Measurements from ENCODE around the gene UQCC3. TPM values are rescaled to one million over a fixed set of nuclear protein-coding genes. Genes with fewer than 3 reads are reported as not detected.

UQCC3 gene
- total and polyA plus RNA-seq, 2 of the 13 experiments (the other 11 are each of a cell fraction or from before 2014, with no cell fraction given): 7.7 to 16.0 TPM

DNA sequence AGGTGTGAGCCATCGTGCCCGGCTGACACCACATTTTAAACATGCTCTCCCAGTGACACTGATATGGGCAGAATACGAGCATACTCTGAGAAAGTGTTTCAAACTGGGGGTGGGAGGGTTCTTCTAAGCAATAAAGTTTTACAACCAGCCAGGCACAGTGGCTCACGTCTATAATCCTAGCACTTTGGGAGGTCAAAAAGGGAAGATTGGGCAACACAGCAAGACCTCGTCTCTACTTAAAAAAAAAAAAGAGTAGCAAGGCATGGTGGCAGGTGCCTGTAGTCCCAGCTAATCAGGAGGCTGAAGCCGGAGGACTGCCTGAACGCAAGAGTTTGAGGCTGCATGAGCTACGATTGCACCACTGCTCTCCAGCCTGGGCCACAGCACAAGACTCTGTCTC, 27.3 kb upstream of the UQCC3 start:
- in situ Hi-C loops (cut with HindIII; ENCODE audit: extremely low pct_ligation_motif_present, low pct_unique_long_range_greater_than_20kb): no loop called here
- Histone ChIP-seq H3K9me3 (ENCODE audit: low read length) (no peaks in the 10 kb centered on the region), H3K27me3 (ENCODE audit: control insufficient read depth in 1 of 2, insufficient read depth in 2 of 2, low read length in 2 of 2) (no peaks in the 10 kb centered on the region), H3K4me3 (replicated peaks in 1 of 3; ENCODE audit: insufficient read depth in 1 of 3, low read depth in 2 of 3, low read length in 3 of 3) (no peak overlapping the region; a peak in 1 of 6 replicates), H2AFZ (ENCODE audit: low read length) (no peak overlapping the region), H3K79me2 (ENCODE audit: insufficient read depth, low read length) (peaks cover 44% of the 10 kb centered on the region), H3K4me2 (ENCODE audit: low read depth, low read length) (no peak overlapping the region; the same call in 1 of the 2 replicates), H4K20me1 (ENCODE audit: insufficient read depth, low read length) (peaks cover 8% of the 10 kb centered on the region), H3K4me1 (ENCODE audit: insufficient read depth, low read length) (peaks cover 69% of the 10 kb centered on the region), H3K36me3 (replicated peaks in 1 of 2; ENCODE audit: control insufficient read depth in 1 of 2, insufficient read depth in 2 of 2, low read length in 2 of 2) (peaks cover 2 to 23% of the 10 kb centered on the region in 2 experiments; a peak in 4 of 5 replicates), H3K9ac (ENCODE audit: insufficient read depth, low read depth, low read length) (peak overlapping the region; percentile 100; the same call in 1 of the 2 replicates), H3K27ac (ENCODE audit: extremely low read length, insufficient read depth, low read length) (peak overlapping the region; percentile 98)
- intact Hi-C loops (cut with micrococcal nuclease; ENCODE audit: unreplicated experiment): no loop called here
- WGBS (ENCODE audit: low lambda C conversion rate): 91% methylated on average over 8 of the region's 8 CpGs
- FAIRE-seq (no peak), DNase-seq (ENCODE audit: low spot score) (no peak), ATAC-seq (no peak)
- TF ChIP-seq ZNF317 (CRISPR knock-in tag; IDR thresholded peaks at IDR 0.05): no peak
- no peak for TF ChIP-seq GABPA (IDR thresholded peaks at IDR 0.05; ENCODE audit: low read depth, low read length)
- TF ChIP-seq GABPA (CRISPR knock-in tag; IDR thresholded peaks at IDR 0.05; ENCODE audit: low read depth): no peak
- TF ChIP-seq KIAA2018 (CRISPR knock-in tag; IDR thresholded peaks at IDR 0.05; ENCODE audit: borderline replicate concordance): no peak
- no peak for TF ChIP-seq ZNF251 (CRISPR knock-in tag; IDR thresholded peaks at IDR 0.05)
- TF ChIP-seq SMAD1 (CRISPR knock-in tag; IDR thresholded peaks at IDR 0.05; ENCODE audit: borderline replicate concordance, low read depth): no peak
- no peak for TF ChIP-seq POLR2AphosphoS2 (IDR thresholded peaks at IDR 0.05; ENCODE audit: low read depth, low read length)
- TF ChIP-seq CENPX (CRISPR knock-in tag; IDR thresholded peaks at IDR 0.05): no peak
- no peak for TF ChIP-seq ZNF782 (CRISPR knock-in tag; IDR thresholded peaks at IDR 0.05; ENCODE audit: borderline replicate concordance)
- no peak for TF ChIP-seq DZIP1 (CRISPR knock-in tag; IDR thresholded peaks at IDR 0.05)
- TF ChIP-seq ZNF878 (CRISPR knock-in tag; IDR thresholded peaks at IDR 0.05): no peak
- no peak for TF ChIP-seq NONO (IDR thresholded peaks at IDR 0.05)
- no peak for TF ChIP-seq NONO (CRISPR knock-in tag; conservative IDR thresholded peaks at IDR 0.05)
- no peak for TF ChIP-seq RORA (CRISPR knock-in tag; IDR thresholded peaks at IDR 0.05)
- TF ChIP-seq ZNF3 (CRISPR knock-in tag; IDR thresholded peaks at IDR 0.05): no peak
- no peak for TF ChIP-seq NCOA2 (CRISPR knock-in tag; IDR thresholded peaks at IDR 0.05)
- no TSS peak for BruUV-seq (replicated peaks)
- ChIA-PET CTCF (ENCODE audit: low intra/inter-chr PET ratio, low total read pairs) (no interaction called here), POLR2A (interaction anchor here (0.7 to 5.0 kb wide), 14 partner anchors 9 to 197 kb away, joined by 3 to 98 read pairs (median 15); partner anchors contain the start of genes B3GAT3, C11orf98, CSKMT and EEF1G)
